Smooth muscle cell (in vitro differentiated cells): ENCODE measurements around the gene KAZN. TPM values are rescaled to one million over a fixed set of nuclear protein-coding genes. Genes with fewer than 3 reads are reported as not detected.

Experiments used
- DNase-seq: peaks from one replicate; lab custom pipeline; 2025; ENCODE audit not compliant: unreplicated experiment; lab: John Stamatoyannopoulos, UW
- H2AFZ ChIP-seq: fragments of 200-600 bp; sonication (generic); 2 replicates; pipeline ENCODE4 v1.6.0; 2016; ENCODE audit warnings: antibody characterized with exemption, low read depth, mild to moderate bottlenecking
- H3F3A ChIP-seq: fragments of 200-600 bp; sonication (generic); 2 replicates; pipeline ENCODE4 v1.6.0; 2017; ENCODE audit warnings: antibody characterized with exemption, low read depth
- H3K27ac ChIP-seq: fragments of 200-600 bp; sonication (generic); 2 replicates; pipeline ENCODE4 v1.5.1; 2016; ENCODE audit warnings: low read depth, mild to moderate bottlenecking
- H3K27me3 ChIP-seq: fragments of 200-600 bp; sonication (generic); 2 replicates; pipeline ENCODE4 v1.6.1; 2016; ENCODE audit warnings: low read depth, mild to moderate bottlenecking
- H3K36me3 ChIP-seq: fragments of 200-600 bp; sonication (generic); 2 replicates; pipeline ENCODE4 v1.5.1; 2016; ENCODE audit warnings: low read depth
- H3K4me1 ChIP-seq: fragments of 200-600 bp; sonication (generic); 2 replicates; pipeline ENCODE4 v1.5.1; 2016; ENCODE audit warnings: low read depth
- H3K4me2 ChIP-seq: fragments of 200-600 bp; sonication (generic); 2 replicates; pipeline ENCODE4 v1.6.0; 2016; ENCODE audit warnings: mild to moderate bottlenecking
- H3K4me3 ChIP-seq: fragments of 200-600 bp; sonication (generic); 2 replicates; pipeline ENCODE4 v1.5.1; 2016; ENCODE audit warnings: mild to moderate bottlenecking
- H3K79me2 ChIP-seq: fragments of 200-600 bp; sonication (generic); 2 replicates; pipeline ENCODE4 v1.6.0; 2016; ENCODE audit warnings: low read depth, mild to moderate bottlenecking
- H3K9ac ChIP-seq: fragments of 200-600 bp; sonication (generic); 2 replicates; pipeline ENCODE4 v1.6.0; 2016; ENCODE audit warnings: low read depth
- H3K9me3 ChIP-seq: fragments of 200-600 bp; sonication (generic); replicated peaks from 2 replicates; pipeline ENCODE4 v1.5.1; 2016; ENCODE audit warnings: low read depth
- H4K20me1 ChIP-seq: fragments of 200-600 bp; sonication (generic); 2 replicates; pipeline ENCODE4 v1.6.0; 2016; ENCODE audit warnings: low read depth
- CTCF ChIP-seq: fragments of 200-600 bp; sonication (generic); IDR thresholded peaks from 2 replicates; pipeline ENCODE4 v1.5.1; 2017; ENCODE audit warnings: borderline replicate concordance, mild to moderate bottlenecking, antibody characterized with exemption; ENCODE audit not compliant: insufficient read depth, poor library complexity, severe bottlenecking
- WGBS: methylation state at CpG from one replicate; pipeline ENCODE4 v1.1.7; 2016; ENCODE audit warnings: low lambda C conversion rate; 5-methylcytosine and 5-hydroxymethylcytosine counted together
- polyA plus RNA-seq: library from polyadenylated mRNA; unstranded; fragments of >200 nt; fragmentation: Nextera tagmentation; extraction: Ambion mirVana; gene quantifications from 2 replicates; pipeline ENCODE4 v1.2.1, GENCODE V29; 2016
- total RNA-seq: library from RNA; depleted of rRNA; stranded (reverse); fragments of >200 nt; gene quantifications from 2 replicates; pipeline ENCODE4 v1.2.3, GENCODE V29; 2014

Gene KAZN
- total and polyA plus RNA-seq, 2 experiments from 2014 or later: 6.3 to 8.2 TPM

DNA sequence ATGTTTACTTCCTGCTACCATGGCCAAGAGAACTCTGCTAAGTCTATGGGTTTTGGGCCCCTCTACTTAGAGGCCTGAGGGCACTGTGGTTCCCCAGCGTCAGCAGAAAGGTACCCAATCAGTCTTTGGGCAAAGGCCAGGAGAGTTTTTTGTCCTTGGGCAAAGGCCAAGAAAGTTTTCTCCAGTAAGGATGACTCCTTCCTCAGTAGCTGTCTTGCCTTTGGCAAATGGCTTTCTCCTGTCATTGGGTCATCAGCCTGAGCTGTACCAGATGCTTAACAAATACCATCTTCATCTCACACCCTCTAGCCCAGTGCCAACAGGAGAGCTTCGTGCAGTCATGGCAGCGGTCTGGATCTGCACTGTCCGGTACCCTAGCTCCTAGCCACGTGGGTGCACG is 355.7 kb downstream of the KAZN start:
- H3F3A ChIP-seq: no peaks in the 10 kb centered on the region
- TF ChIP-seq CTCF: no peak
- H3K27ac ChIP-seq: no peak overlapping the region
- H3K27me3 ChIP-seq: no peaks in the 10 kb centered on the region
- H3K36me3 ChIP-seq: no peaks in the 10 kb centered on the region
- H2AFZ ChIP-seq: no peak overlapping the region
- no peak for DNase-seq
- peaks cover 16% of the 10 kb centered on the region for H3K4me1 ChIP-seq
- H3K4me2 ChIP-seq: no peak overlapping the region
- no peak overlapping the region for H3K9ac ChIP-seq
- no peaks in the 10 kb centered on the region for H4K20me1 ChIP-seq
- no peaks in the 10 kb centered on the region for H3K9me3 ChIP-seq
- no peak overlapping the region for H3K4me3 ChIP-seq
- peaks cover 4% of the 10 kb centered on the region for H3K79me2 ChIP-seq
- 94% methylated on average over 6 of the region's 6 CpGs for WGBS

GRCh38 chr1:14954930-14955329 is 356.4 kb downstream of the KAZN start:
- no peaks in the 10 kb centered on the region for H3K79me2 ChIP-seq
- 95% methylated on average over 10 of the region's 10 CpGs for WGBS
- H4K20me1 ChIP-seq: no peaks in the 10 kb centered on the region
- H3K4me3 ChIP-seq: no peak overlapping the region
- H2AFZ ChIP-seq: no peak overlapping the region
- H3K36me3 ChIP-seq: no peaks in the 10 kb centered on the region
- no peak overlapping the region for H3K9ac ChIP-seq
- no peaks in the 10 kb centered on the region for H3F3A ChIP-seq
- no peak overlapping the region for H3K27ac ChIP-seq
- no peaks in the 10 kb centered on the region for H3K27me3 ChIP-seq
- DNase-seq: no peak
- peaks cover 10% of the 10 kb centered on the region for H3K4me1 ChIP-seq
- no peak overlapping the region for H3K4me2 ChIP-seq
- no peaks in the 10 kb centered on the region for H3K9me3 ChIP-seq
- TF ChIP-seq CTCF: no peak

DNA sequence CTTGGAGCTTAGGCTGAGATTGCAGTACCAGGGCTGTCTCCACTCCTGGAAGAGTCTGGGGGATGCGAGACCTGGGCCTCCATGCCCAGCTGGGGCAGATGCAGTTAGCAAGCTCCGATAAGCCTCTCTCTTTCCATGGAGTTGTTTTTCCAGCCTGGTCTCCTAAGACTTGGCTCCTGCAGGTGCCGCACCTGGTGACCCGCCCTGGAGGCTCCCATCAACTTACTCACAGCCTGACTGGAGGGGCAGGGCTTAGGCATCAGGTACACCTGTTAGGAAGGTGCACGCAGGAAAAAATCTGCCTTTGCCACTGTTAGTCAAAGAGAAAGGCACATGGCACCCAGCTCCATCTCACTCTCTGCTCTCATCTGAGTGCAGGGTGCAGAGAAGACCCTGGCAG is 356.9 kb downstream of the KAZN start:
- Histone ChIP-seq H3K27me3 (no peaks in the 10 kb centered on the region), H3K4me2 (no peak overlapping the region), H3K4me3 (no peak overlapping the region), H2AFZ (no peak overlapping the region), H3F3A (no peaks in the 10 kb centered on the region), H3K4me1 (peaks cover 5% of the 10 kb centered on the region), H3K9ac (no peak overlapping the region), H3K27ac (no peak overlapping the region), H3K9me3 (no peaks in the 10 kb centered on the region), H3K36me3 (no peaks in the 10 kb centered on the region), H3K79me2 (no peaks in the 10 kb centered on the region), H4K20me1 (no peaks in the 10 kb centered on the region)
- no peak for TF ChIP-seq CTCF
- 89% methylated on average over 5 of the region's 5 CpGs for WGBS
- no peak for DNase-seq

DNA sequence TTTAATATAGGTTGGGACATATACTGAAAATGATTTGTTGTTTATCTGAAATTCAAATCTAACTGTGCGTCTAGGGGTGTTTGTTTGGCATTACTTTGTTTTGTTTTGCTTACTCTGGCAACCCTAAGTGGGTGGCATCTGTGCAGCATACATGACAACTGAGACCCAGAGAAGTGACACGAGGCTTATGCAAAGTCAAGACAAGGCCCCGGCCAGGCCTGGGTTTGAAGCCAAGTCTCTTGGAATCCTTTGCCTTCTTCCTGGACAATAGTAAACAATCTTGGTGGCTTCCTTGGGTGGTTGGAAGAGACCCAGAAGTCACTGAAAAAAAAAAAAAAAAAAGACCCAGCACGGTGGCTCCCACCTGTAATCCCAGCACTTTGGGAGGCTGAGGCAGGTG is 357.5 kb downstream of the KAZN start:
- Histone ChIP-seq H3K4me3 (no peak overlapping the region), H3K4me2 (no peak overlapping the region), H3K9me3 (no peaks in the 10 kb centered on the region), H2AFZ (no peak overlapping the region), H3K79me2 (no peaks in the 10 kb centered on the region), H3K36me3 (no peaks in the 10 kb centered on the region), H3K4me1 (no peaks in the 10 kb centered on the region), H3K9ac (no peak overlapping the region), H4K20me1 (no peaks in the 10 kb centered on the region), H3K27me3 (no peaks in the 10 kb centered on the region), H3F3A (no peaks in the 10 kb centered on the region), H3K27ac (no peak overlapping the region)
- no peak for TF ChIP-seq CTCF
- no peak for DNase-seq
- WGBS: 92% methylated on average over 4 of the region's 4 CpGs
